GM18505 (cell line): Measurements from ENCODE around the gene NANS.
"Not testable (repeated sequence)": the region's sequence is repeated elsewhere in the genome, so short reads cannot be mapped to it uniquely, and the experiment has no call there.

Experiments used
- ATAC-seq: cut with Tn5 transposase; IDR thresholded peaks from one replicate; pipeline ENCODE4 v1.9.1; 2021; ENCODE audit not compliant: unreplicated experiment
- POLR2A ChIP-seq: IDR thresholded peaks from 4 replicates; pipeline ENCODE4 v1.6.1; 2011; ENCODE audit warnings: borderline replicate concordance; ENCODE audit not compliant: insufficient read depth, insufficient read length; ENCODE audit errors: extremely low read depth

NANS gene

GRCh38 chr9:98074115-98074990 is 17.8 kb downstream of the NANS start:
- TF ChIP-seq POLR2A: no peak
- ATAC-seq: no peak

DNA sequence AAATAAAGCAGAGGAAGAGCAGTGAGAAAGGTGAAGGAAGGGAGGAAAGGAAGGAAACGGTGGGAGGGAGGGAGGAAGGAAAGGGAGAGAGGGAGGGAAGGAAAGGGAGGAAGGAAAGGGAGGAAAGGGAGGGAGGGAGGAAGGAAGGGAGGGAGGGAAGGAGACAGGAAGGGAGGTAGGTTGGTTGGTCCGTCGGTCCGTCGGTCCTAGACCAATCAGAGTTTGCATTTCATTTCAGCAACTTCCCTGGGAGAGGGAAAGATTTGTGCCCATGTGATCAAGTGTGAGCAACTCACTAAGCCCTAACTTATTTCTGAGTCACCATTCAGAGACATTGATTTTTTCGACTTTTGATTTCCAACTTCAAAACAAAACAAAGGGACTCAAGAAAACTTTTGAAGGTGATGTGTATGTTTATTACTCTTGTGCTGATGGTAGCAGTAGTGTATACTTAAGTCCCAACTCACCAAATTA is 18.8 kb downstream of the NANS start:
- no peak for TF ChIP-seq POLR2A
- ATAC-seq: no peak

- not testable (repeated sequence) for ATAC-seq
Measured at GRCh38 chr9:98076514-98076890, 20.0 kb downstream of the NANS start.

DNA sequence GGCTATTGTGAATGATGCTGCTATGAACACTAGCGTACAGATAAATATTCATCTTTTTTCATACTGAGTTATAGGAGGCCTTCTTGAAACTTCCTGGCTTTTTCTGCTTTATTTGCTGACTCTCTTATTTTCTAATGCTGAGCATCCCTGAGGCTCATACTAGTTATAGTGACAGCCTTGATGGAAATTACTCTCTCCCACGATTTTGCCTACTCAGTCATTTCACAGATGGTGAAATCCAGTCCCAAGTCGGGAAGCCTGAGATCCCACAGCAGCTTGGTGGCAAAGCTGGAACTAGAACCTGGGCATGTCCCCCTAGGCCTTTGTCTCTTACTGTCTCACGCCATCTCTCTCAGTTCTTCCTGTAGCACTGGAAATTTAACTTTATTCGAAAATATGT is 22.4 kb downstream of the NANS start:
- no peak for TF ChIP-seq POLR2A
- ATAC-seq: no peak

DNA sequence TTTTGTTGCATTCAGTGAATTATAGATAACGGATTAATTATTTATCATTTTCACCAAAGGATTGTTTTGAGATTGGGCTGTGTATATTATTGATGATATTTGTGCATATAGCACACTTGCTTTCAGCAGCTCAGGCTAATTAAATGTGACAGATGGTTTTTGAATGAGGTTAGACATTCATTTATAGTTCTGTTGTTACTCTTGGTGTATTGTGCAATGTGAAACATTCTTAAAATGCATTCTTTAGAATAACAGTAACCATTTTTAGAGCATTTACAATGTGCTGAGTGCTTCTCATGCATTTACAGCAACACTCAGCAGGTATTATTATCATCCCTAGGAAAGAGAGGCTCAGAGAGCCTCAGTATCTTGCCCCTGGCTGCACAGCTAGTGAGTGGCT is 23.8 kb downstream of the NANS start:
- no peak for ATAC-seq
- TF ChIP-seq POLR2A: no peak

DNA sequence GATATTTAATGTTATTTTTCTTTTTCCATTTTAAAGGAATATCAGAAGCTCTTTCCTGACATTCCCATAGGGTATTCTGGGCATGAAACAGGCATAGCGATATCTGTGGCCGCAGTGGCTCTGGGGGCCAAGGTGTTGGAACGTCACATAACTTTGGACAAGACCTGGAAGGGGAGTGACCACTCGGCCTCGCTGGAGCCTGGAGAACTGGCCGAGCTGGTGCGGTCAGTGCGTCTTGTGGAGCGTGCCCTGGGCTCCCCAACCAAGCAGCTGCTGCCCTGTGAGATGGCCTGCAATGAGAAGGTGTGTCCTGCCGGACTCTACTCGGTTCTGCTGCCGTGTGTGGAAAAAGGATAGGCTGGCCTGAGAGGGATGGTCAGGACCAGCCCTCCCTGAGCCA is 24.2 kb downstream of the NANS start:
- no peak for TF ChIP-seq POLR2A
- ATAC-seq: no peak

- no peak for ATAC-seq
- TF ChIP-seq POLR2A: no peak
Measured at GRCh38 chr9:98081477-98082219, 25.1 kb downstream of the NANS start.

- ATAC-seq: no peak
Measured at GRCh38 chr9:98083061-98083501, 26.5 kb downstream of the NANS start.

DNA sequence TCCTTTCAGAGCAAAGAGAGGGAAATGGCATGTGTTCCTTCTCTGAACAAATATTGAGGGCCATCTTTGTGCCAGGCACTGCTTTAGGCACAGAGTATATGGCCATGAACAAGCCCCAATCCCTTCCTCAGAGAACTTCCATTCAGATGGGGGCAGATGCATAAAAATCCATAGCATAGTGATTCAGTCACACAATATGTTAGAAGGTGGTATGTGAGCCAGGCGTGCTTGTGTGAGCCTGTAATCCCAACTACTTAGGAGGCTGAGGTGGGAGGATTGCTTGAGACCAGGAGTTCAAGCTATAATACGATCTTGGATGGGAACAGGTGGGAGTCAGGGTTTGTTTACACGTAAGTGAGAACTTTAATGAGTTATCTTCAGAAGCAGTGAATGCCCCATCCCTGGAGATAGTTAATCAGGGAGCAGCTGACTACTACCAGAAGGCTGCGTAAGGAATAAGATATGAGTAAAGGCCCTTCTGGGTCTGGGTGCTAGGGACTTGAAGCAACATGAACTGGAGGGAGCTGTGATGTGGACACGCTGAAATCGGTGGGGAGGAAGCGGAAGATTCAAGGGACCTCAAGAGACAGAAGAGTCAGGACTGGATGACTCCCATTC is 27.1 kb downstream of the NANS start:
- no peak for TF ChIP-seq POLR2A
- ATAC-seq: no peak

More at GRCh38 chr9:98083061-98083501, 26.5 kb downstream of the NANS start:
- no peak for TF ChIP-seq POLR2A

- TF ChIP-seq POLR2A: no peak
- no peak for ATAC-seq
Measured at GRCh38 chr9:98084396-98084795, 27.9 kb downstream of the NANS start.

- TF ChIP-seq POLR2A: no peak
- ATAC-seq: no peak
Measured at GRCh38 chr9:98085058-98085457, 28.5 kb downstream of the NANS start.

DNA sequence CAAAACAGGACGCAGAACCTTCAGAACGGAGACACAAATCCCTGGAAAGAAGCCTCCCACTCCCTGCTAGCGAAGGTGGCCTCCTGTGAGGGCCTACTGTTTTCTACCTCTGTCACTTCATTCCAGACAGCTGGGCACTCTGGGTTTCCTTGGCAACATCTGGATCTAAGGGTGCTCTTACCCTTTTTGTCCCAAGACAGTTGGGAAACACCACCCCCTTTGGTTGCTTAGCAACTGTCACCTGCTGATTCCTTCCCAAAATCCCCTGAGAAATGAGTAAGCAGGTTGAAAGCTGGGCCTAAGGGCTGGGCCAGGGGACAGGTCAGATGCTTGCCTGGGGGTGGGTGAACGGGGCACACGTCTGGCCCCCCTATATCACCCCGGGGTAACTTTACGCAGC is 29.4 kb downstream of the NANS start:
- TF ChIP-seq POLR2A: no peak
- ATAC-seq: no peak

- ATAC-seq: no peak
- no peak for TF ChIP-seq POLR2A
Measured at GRCh38 chr9:98086461-98086860, 29.9 kb downstream of the NANS start.
